ENCODE measurements around the gene SLC22A8. TPM values are rescaled to one million over a fixed set of nuclear protein-coding genes. Genes with fewer than 3 reads are reported as not detected.

The SLC22A8 gene
- total and polyA plus RNA-seq, 2 of the 13 experiments (the other 11 are each of a cell fraction or from before 2014, with no cell fraction given), result 0.04 to 0.05 TPM

GRCh38 chr11:63007920-63008319 lies 7.7 kb downstream of the SLC22A8 start:
- ChIA-PET CTCF (ENCODE audit: low intra/inter-chr PET ratio, low total read pairs) (no interaction called here), POLR2A (no interaction called here)

More at GRCh38 chr11:63007920-63008319, 7.7 kb downstream of the SLC22A8 start:
- BruUV-seq (replicated peaks), result no TSS peak
- Histone ChIP-seq H3K4me2 (ENCODE audit: low read depth, low read length) (no peak overlapping the region), H3K27ac (ENCODE audit: extremely low read length, insufficient read depth, low read length) (no peak overlapping the region), H3K4me3 (replicated peaks in 1 of 3; ENCODE audit: insufficient read depth in 1 of 3, low read depth in 2 of 3, low read length in 3 of 3) (no peak overlapping the region), H3K27me3 (ENCODE audit: control insufficient read depth in 1 of 2, insufficient read depth in 2 of 2, low read length in 2 of 2) (peaks cover 0 to 4% of the 10 kb centered on the region in 2 experiments; a peak in 1 of 5 replicates), H3K9ac (ENCODE audit: insufficient read depth, low read depth, low read length) (no peak overlapping the region), H3K79me2 (ENCODE audit: insufficient read depth, low read length) (no peaks in the 10 kb centered on the region), H2AFZ (ENCODE audit: low read length) (no peak overlapping the region), H4K20me1 (ENCODE audit: insufficient read depth, low read length) (no peaks in the 10 kb centered on the region), H3K36me3 (replicated peaks in 1 of 2; ENCODE audit: control insufficient read depth in 1 of 2, insufficient read depth in 2 of 2, low read length in 2 of 2) (no peaks in the 10 kb centered on the region), H3K4me1 (ENCODE audit: insufficient read depth, low read length) (peaks cover 9% of the 10 kb centered on the region), H3K9me3 (ENCODE audit: low read length) (no peaks in the 10 kb centered on the region)
- in situ Hi-C loops (cut with HindIII; ENCODE audit: extremely low pct_ligation_motif_present, low pct_unique_long_range_greater_than_20kb) (no loop called here), intact Hi-C loops (cut with micrococcal nuclease; ENCODE audit: unreplicated experiment) (no loop called here)
- DNase-seq (ENCODE audit: low spot score) (no peak), FAIRE-seq (no peak), ATAC-seq (no peak)
- whole genome bisulfite sequencing (ENCODE audit: low lambda C conversion rate), result 38% methylated on average over 4 of the region's 5 CpGs
- no peak for TF ChIP-seq GZF1 (CRISPR knock-in tag; IDR thresholded peaks at IDR 0.05)
- TF ChIP-seq BCL3 (CRISPR knock-in tag; IDR thresholded peaks at IDR 0.05), result no peak
- TF ChIP-seq RNF2 (conservative IDR thresholded peaks at IDR 0.05; ENCODE audit: low read depth), result no peak
- TF ChIP-seq STAT5B (CRISPR knock-in tag; IDR thresholded peaks at IDR 0.05), result no peak
- no peak for TF ChIP-seq ZNF20 (CRISPR knock-in tag; IDR thresholded peaks at IDR 0.05)
- TF ChIP-seq, protein P1, sequence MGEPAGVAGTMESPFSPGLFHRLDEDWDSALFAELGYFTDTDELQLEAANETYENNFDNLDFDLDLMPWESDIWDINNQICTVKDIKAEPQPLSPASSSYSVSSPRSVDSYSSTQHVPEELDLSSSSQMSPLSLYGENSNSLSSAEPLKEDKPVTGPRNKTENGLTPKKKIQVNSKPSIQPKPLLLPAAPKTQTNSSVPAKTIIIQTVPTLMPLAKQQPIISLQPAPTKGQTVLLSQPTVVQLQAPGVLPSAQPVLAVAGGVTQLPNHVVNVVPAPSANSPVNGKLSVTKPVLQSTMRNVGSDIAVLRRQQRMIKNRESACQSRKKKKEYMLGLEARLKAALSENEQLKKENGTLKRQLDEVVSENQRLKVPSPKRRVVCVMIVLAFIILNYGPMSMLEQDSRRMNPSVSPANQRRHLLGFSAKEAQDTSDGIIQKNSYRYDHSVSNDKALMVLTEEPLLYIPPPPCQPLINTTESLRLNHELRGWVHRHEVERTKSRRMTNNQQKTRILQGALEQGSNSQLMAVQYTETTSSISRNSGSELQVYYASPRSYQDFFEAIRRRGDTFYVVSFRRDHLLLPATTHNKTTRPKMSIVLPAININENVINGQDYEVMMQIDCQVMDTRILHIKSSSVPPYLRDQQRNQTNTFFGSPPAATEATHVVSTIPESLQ (CRISPR knock-in tag; conservative IDR thresholded peaks at IDR 0.05), result no peak
- no peak for TF ChIP-seq RBM22 (optimal IDR thresholded peaks at IDR 0.05; ENCODE audit: low read length)

Measured in HepG2 (cell line).